HCT116 (cell line): ENCODE measurements around the gene ANKRD40CL. TPM values are rescaled to one million over a fixed set of nuclear protein-coding genes. Genes with fewer than 3 reads are reported as not detected.

Experiments
- ATAC-seq: fragments of 200-7000 bp; cut with Tn5 transposase; 2 replicates; pipeline ENCODE4 v1.9.1; 2020; ENCODE audit warnings: mild to moderate bottlenecking, moderate library complexity
- BruUV-seq: library from RNA; stranded (reverse); fragments of 400-500 nt; replicated peaks from 2 replicates; lab custom pipeline; 2021; lab: Mats Ljungman, UMichigan
- CTCF ChIA-PET: fragments of 300-600 bp; sonication (Branson Sonifier 250); formaldehyde crosslinking; loops from one replicate; lab custom pipeline; 2021; ENCODE audit warnings: antibody characterized with exemption; lab: Charles Lee
- POLR2A ChIA-PET: fragments of 300-600, 350-600 bp; sonication (Branson Sonifier 250); formaldehyde crosslinking; loops from one replicate; lab custom pipeline; 2021; ENCODE audit warnings: antibody characterized with exemption; lab: Charles Lee
- RAD21 ChIA-PET, 2 experiments: fragments of 300-600 bp; sonication (Branson Sonifier 250); formaldehyde crosslinking; loops; one replicate each; lab custom pipeline; 2023; ENCODE audit warnings: low total read pairs in 2 of 2; ENCODE audit not compliant: uncharacterized antibody in 2 of 2, unreplicated experiment in 2 of 2, low non-redundant PET in 1 of 2; lab: Charles Lee
- DNase-seq: peaks from one replicate; pipeline ENCODE4 v3.0.0-alpha.2; 2010; ENCODE audit warnings: low read depth, low spot score
- H2AFZ ChIP-seq: fragments of 200-600 bp; shearing (Covaris generic), sonication (generic); 2 replicates; pipeline ENCODE4 v1.6.1; 2017; ENCODE audit warnings: low read depth, mixed run types, mixed read lengths, antibody characterized with exemption, low read length; ENCODE audit not compliant: poor library complexity, severe bottlenecking
- H3K27ac ChIP-seq: 2 replicates; pipeline ENCODE4 v1.5.1; 2012; ENCODE audit warnings: low read depth, low read length
- H3K27me3 ChIP-seq: fragments of 200-600 bp; sonication (generic); 2 replicates; pipeline ENCODE4 v1.6.1; 2016; ENCODE audit warnings: mixed run types, low read length, mixed read lengths; ENCODE audit not compliant: insufficient read depth
- H3K36me3 ChIP-seq, 2 experiments: fragments of 200-500 bp in 1 of 2; fragments of 200-600 bp in 1 of 2; sonication (Bioruptor generic) in 1 of 2; sonication (generic) in 1 of 2; 2 replicates each; pipeline versions ENCODE4 v1.5.1 to v1.6.1; 2014 to 2016; ENCODE audit warnings: low read length in 2 of 2, inconsistent platforms in 1 of 2, mixed read lengths in 1 of 2, mixed run types in 1 of 2; ENCODE audit not compliant: insufficient read depth in 2 of 2, control insufficient read depth in 1 of 2
- H3K4me1 ChIP-seq, 2 experiments: fragments of 200-600 bp in 1 of 2; sonication (generic) in 1 of 2; 2 replicates each; pipeline versions ENCODE4 v1.5.1 to v1.6.1; 2012 to 2017; ENCODE audit warnings: low read length in 2 of 2, inconsistent platforms in 1 of 2, mild to moderate bottlenecking in 1 of 2, mixed read lengths in 1 of 2, mixed run types in 1 of 2, moderate library complexity in 1 of 2; ENCODE audit not compliant: insufficient read depth in 2 of 2, control insufficient read depth in 1 of 2
- H3K4me2 ChIP-seq: fragments of 200-600 bp; sonication (generic); 2 replicates; pipeline ENCODE4 v1.6.1; 2017; ENCODE audit warnings: mixed run types, low read length, mixed read lengths
- H3K4me3 ChIP-seq, 2 experiments: fragments of 200-600 bp in 1 of 2; sonication (generic) in 1 of 2; replicated peaks in 1 of 2; 2 replicates each; pipeline ENCODE4 v1.5.1; 2011 to 2016; ENCODE audit warnings: low read length in 2 of 2, control low read depth in 1 of 2, low read depth in 1 of 2, mild to moderate bottlenecking in 1 of 2, mixed read lengths in 1 of 2, mixed run types in 1 of 2
- H3K79me2 ChIP-seq: fragments of 200-600 bp; sonication (generic); 2 replicates; pipeline ENCODE4 v1.6.1; 2017; ENCODE audit warnings: mild to moderate bottlenecking, mixed run types, low read length, moderate library complexity, mixed read lengths; ENCODE audit not compliant: insufficient read depth
- H3K9ac ChIP-seq: fragments of 200-600 bp; sonication (generic); 2 replicates; pipeline ENCODE4 v1.6.1; 2016; ENCODE audit warnings: low read length, mixed read lengths
- H3K9me2 ChIP-seq: fragments of 200-600 bp; sonication (generic), shearing (Covaris generic); 2 replicates; pipeline ENCODE4 v1.6.1; 2017; ENCODE audit warnings: mixed run types, mild to moderate bottlenecking, moderate library complexity; ENCODE audit not compliant: insufficient read depth
- H3K9me3 ChIP-seq, 2 experiments: fragments of 200-500 bp in 1 of 2; fragments of 200-600 bp in 1 of 2; sonication (Bioruptor generic) in 1 of 2; sonication (generic) in 1 of 2; 2 replicates each; pipeline ENCODE4 v1.6.1; 2014 to 2017; ENCODE audit warnings: low read length in 2 of 2, mixed read lengths in 2 of 2, inconsistent platforms in 1 of 2, low read depth in 1 of 2, mild to moderate bottlenecking in 1 of 2, mixed run types in 1 of 2, moderate library complexity in 1 of 2; ENCODE audit not compliant: control insufficient read depth in 1 of 2, insufficient read depth in 1 of 2
- H4K20me1 ChIP-seq: fragments of 200-600 bp; sonication (generic), shearing (Covaris generic); 2 replicates; pipeline ENCODE4 v1.6.1; 2017; ENCODE audit warnings: mixed run types, mild to moderate bottlenecking, moderate library complexity; ENCODE audit not compliant: insufficient read depth
- CEBPB ChIP-seq: IDR thresholded peaks from 2 replicates; pipeline ENCODE4 v1.6.1; 2012; ENCODE audit warnings: low read depth
- CTCF ChIP-seq, 3 experiments: fragments of 200-600 bp in 1 of 3; sonication (generic) in 1 of 3; IDR thresholded peaks in 2 of 3; conservative IDR thresholded peaks in 1 of 3; 2 replicates each; pipeline ENCODE4 v1.5.1; 2012 to 2017; ENCODE audit warnings: low read depth in 2 of 3, low read length in 2 of 3, antibody characterized with exemption in 1 of 3, borderline replicate concordance in 1 of 3, control low read depth in 1 of 3, mild to moderate bottlenecking in 1 of 3, mixed read lengths in 1 of 3, mixed run types in 1 of 3, moderate library complexity in 1 of 3; ENCODE audit not compliant: insufficient read depth in 1 of 3
- EGR1 ChIP-seq: IDR thresholded peaks from 2 replicates; pipeline ENCODE4 v1.6.1; 2012; ENCODE audit warnings: low read depth
- ELF1 ChIP-seq: IDR thresholded peaks from 2 replicates; pipeline ENCODE4 v1.6.1; 2012; ENCODE audit warnings: low read depth, borderline replicate concordance
- FOSL1 ChIP-seq: IDR thresholded peaks from 2 replicates; pipeline ENCODE4 v1.6.1; 2012; ENCODE audit warnings: low read depth
- SP1 ChIP-seq: IDR thresholded peaks from 2 replicates; pipeline ENCODE4 v1.6.1; 2012; ENCODE audit warnings: low read depth
- SRF ChIP-seq: IDR thresholded peaks from 2 replicates; pipeline ENCODE4 v1.6.1; 2012; ENCODE audit warnings: low read depth
- YY1 ChIP-seq: IDR thresholded peaks from 2 replicates; pipeline ENCODE4 v1.6.1; 2011; ENCODE audit warnings: low read length, low read depth, moderate library complexity, mild to moderate bottlenecking; ENCODE audit not compliant: insufficient replicate concordance; ENCODE audit errors: extremely low read depth
- ZBTB33 ChIP-seq: IDR thresholded peaks from 2 replicates; pipeline ENCODE4 v1.6.1; 2011; ENCODE audit warnings: mild to moderate bottlenecking, low read length, moderate library complexity; ENCODE audit not compliant: insufficient replicate concordance; ENCODE audit errors: extremely low read depth
- ZFX ChIP-seq: fragments of 450-650 bp; IDR thresholded peaks from 2 replicates; pipeline ENCODE4 v1.6.1; 2017
- ZNF274 ChIP-seq: fragments of 200-500 bp; sonication (Bioruptor generic); IDR thresholded peaks from 2 replicates; pipeline ENCODE4 v1.6.1; 2014; ENCODE audit warnings: mild to moderate bottlenecking, low read depth, low read length, inconsistent platforms
- intact Hi-C: fragments of 100-400 bp; cut with micrococcal nuclease; formaldehyde crosslinking; loops from 2 replicates; pipeline ENCODE4 v1.10.0; 2022
- total RNA-seq: library from RNA; stranded (reverse); gene quantifications from one replicate; pipeline ENCODE4 v1.2.1, GENCODE V29; 2021; ENCODE audit not compliant: unreplicated experiment

ANKRD40CL gene
- total RNA-seq, 1 experiment from 2014 or later = 0.57 TPM

GRCh38 chr17:50767030-50767429, 288 bp downstream of the ANKRD40CL start:
- Histone ChIP-seq H3K9me2 (no peaks in the 10 kb centered on the region), H3K4me1 (peaks cover 10 to 12% of the 10 kb centered on the region in 2 experiments; a peak in 3 of 4 replicates), H2AFZ (no peak overlapping the region), H3K9me3 (no peaks in the 10 kb centered on the region), H3K27ac (no peak overlapping the region), H3K27me3 (no peaks in the 10 kb centered on the region), H3K79me2 (no peaks in the 10 kb centered on the region), H4K20me1 (no peaks in the 10 kb centered on the region), H3K9ac (no peak overlapping the region), H3K4me2 (no peak overlapping the region), H3K36me3 (no peaks in the 10 kb centered on the region), H3K4me3 (no peak overlapping the region)
- TF ChIP-seq FOSL1 = no peak
- no peak for TF ChIP-seq YY1
- TF ChIP-seq CTCF (IDR thresholded peaks at IDR 0.05 in 2 of 3, conservative IDR thresholded peaks at IDR 0.05 in 1 of 3; ENCODE audit: borderline replicate concordance in 1 of 3, insufficient read depth in 1 of 3, low read depth in 2 of 3, low read length in 2 of 3) = no peak
- TF ChIP-seq EGR1 = no peak
- no peak for TF ChIP-seq CEBPB
- TF ChIP-seq SRF = no peak
- TF ChIP-seq SP1 = no peak
- TF ChIP-seq ELF1 = no peak
- no peak for TF ChIP-seq ZBTB33
- no peak for TF ChIP-seq ZNF274
- no peak for TF ChIP-seq ZFX
- ChIA-PET CTCF (interaction anchor here (1.1 kb wide), 1 partner anchor 16 kb away, joined by 4 read pairs; no protein-coding TSS in a partner anchor), POLR2A (no interaction called here), RAD21 (no interaction called here)
- ATAC-seq (no peak), DNase-seq (no peak)
- intact Hi-C loops = no loop called here
- BruUV-seq = no TSS peak
